GM12801 (cell line): ENCODE data around the gene MICU2.

Experiments
- TF ChIP-seq, protein P1 (sequence below): IDR thresholded peaks from one replicate; pipeline ENCODE4 v1.5.1; 2011; ENCODE audit warnings: control low read depth; ENCODE audit not compliant: insufficient read length; ENCODE audit errors: extremely low read depth

The MICU2 gene

DNA sequence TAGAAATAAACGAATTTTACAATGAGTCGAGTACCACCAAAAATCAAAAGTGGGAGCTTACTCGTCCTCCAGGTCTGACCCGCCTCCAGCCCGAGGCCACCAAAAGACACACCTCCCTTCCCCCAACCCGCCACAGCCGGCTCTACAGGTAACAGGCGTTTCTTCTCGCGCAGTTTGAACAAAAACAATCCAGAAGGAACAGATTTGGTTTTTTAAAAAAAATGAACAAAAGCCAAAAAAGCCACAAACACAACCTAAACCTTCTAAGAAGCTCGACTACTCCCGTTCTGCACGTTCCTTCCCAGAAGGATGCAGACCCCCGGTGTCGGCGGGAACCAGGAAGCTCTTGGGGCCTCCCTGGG lies 145.5 kb downstream of the MICU2 start:
- TF ChIP-seq, protein P1, sequence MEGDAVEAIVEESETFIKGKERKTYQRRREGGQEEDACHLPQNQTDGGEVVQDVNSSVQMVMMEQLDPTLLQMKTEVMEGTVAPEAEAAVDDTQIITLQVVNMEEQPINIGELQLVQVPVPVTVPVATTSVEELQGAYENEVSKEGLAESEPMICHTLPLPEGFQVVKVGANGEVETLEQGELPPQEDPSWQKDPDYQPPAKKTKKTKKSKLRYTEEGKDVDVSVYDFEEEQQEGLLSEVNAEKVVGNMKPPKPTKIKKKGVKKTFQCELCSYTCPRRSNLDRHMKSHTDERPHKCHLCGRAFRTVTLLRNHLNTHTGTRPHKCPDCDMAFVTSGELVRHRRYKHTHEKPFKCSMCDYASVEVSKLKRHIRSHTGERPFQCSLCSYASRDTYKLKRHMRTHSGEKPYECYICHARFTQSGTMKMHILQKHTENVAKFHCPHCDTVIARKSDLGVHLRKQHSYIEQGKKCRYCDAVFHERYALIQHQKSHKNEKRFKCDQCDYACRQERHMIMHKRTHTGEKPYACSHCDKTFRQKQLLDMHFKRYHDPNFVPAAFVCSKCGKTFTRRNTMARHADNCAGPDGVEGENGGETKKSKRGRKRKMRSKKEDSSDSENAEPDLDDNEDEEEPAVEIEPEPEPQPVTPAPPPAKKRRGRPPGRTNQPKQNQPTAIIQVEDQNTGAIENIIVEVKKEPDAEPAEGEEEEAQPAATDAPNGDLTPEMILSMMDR: no peak

- TF ChIP-seq, protein P1: no peak
Observed at GRCh38 chr13:21453387-21454081, 150.4 kb downstream of the MICU2 start.

DNA sequence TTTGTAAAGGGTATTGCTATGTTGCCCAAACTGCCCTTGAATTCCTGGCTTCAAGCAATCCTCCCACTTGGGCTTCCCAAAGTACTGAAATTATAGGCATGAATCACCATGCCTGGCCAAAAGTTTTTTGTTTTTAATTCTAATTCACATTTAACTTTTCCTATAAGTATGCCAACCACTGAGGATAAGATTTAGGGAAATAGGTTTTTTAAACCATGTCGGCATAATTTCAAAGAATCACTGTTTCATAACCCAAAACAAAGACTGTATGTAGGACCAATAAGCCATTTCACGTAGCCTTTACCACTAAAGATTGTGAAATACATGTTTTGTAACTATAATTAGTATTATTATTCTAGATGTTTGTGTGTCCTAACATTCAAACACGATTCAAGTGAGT lies 153.0 kb downstream of the MICU2 start:
- TF ChIP-seq, protein P1: no peak

- TF ChIP-seq, protein P1: no peak
Observed at GRCh38 chr13:21446656-21447055, 157.3 kb downstream of the MICU2 start.

DNA sequence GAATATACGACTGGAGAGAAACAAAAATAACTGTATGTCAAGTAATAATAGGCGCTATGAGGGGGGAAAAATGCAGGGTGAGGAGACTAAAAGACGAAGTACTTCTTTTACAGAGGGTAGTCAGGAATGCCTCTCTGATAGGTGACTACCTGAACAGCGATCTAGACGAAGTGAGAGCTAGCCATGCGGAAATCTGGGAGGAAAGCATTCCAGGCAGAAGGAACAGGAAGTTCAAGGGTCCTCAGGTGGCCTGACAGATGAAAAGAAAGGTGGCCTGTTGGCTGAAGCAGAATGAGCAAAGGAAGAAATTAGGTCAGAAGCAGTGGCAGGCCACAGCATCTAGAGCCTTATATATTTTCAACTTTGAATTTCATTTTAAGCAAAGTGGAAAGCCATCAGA lies 158.2 kb downstream of the MICU2 start:
- TF ChIP-seq, protein P1: no peak

GRCh38 chr13:21443171-21443570 lies 160.8 kb downstream of the MICU2 start:
- TF ChIP-seq, protein P1: no peak
